ENCODE results near the gene DLEU7.

DLEU7 gene

DNA sequence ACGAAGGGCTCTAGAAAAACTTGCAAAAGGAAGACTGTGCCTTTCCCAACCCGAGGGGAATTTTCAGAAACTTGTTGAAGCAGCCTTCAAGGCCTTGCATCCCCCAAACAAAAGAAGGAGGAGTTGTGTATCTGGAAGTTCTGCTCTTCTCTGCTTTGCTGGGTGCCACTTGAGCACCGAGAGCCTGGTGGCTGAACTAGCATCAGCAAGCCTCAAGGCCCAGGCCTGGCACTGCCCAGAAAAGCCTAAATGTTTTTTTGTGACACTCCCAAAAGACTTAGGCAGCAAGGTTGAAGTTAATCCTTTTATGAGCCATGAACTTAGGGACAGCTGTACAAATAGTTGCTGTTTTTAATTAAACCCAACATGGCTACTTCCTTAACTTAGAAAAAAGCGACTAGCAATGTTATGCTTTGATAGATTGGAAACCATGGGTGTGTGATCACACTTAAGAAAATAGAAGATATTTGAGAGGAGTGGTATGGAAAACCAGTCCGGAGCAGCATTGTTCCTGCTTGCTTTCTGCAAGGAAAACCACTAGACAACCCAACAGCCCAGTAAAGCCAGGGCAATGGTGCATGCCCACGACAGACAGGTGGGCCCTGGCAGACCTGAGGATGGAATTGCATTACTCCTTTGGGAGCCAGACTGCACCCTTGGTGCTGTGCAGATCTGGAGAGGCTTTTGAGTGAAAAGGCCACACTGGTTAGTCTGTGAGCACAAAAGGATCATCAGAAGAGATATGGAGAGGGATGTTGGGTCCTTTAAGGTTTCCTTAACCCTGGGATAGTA is 788 bp upstream of the DLEU7 start:
- DNase-seq, result no peak

DNA sequence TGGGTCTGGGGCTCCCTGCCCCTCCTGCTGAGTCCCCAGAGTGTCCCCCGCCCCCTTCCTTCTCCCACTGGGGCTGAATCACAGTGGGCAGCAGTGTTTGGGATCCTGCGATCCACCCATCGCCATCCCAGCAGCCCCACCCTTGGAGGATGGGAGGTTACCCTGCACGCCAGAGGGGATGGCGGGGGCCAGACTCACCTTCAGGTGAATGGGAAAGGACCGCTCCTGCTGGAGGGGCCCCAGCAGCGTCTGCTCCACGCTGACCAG is 569 bp downstream of the DLEU7 start:
- DNase-seq, result peak in 8 of 58 donors; percentile 2 to 38 (median 9)

DNA sequence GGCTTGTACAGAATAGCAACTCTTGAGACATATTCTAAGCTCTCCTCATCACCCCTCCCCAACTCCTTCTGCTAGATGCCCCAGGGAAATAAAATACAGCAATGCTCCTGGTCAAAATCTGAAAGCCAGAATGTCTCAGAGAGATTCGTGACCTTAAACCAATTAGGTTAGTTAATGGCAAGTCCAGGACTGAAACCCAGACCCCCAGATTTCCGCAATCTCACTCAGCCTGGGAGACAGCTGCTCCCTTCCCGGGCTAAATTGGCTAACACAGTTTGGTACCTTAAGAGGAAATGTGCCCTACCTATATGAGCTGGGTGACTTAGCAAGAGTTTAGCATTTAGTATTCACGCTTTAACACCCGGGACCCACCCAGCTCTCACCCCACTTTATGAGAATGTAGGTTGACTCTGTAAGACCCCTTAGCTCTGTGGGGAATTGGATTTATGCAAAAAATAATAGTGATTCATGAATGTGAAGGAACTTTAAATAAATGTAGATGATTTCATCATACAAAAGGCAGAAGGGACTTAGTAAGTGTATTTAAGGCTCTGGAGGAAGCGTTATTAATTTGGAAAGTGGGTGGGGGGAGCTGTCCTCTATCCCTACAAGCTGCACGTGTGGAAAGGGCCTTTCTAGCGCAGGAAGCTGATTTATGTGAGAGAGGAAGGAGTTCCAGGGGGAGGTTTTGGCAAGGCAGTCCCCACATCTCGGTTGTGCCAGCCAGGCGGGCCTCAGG is 1.1 kb downstream of the DLEU7 start:
- no peak for DNase-seq

DNA sequence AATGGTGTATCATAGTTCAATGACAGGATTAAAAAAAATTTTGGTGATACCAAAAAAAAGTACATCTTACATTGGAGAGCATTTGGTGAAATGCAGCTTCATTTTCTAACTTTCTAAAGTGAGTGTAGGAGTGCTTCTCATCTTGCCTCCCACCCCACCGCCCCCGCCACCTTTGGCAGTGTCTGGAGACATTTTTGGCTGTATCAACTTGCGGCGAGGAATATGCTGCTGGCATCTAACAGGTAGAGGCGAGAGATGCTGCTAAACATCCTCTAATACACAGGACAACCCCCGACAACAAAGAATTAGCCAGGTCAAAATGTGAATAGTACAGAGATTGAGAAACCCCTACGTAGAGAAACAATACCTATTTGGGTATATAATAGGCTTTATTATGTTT is 1.7 kb downstream of the DLEU7 start:
- DNase-seq, result no peak

DNA sequence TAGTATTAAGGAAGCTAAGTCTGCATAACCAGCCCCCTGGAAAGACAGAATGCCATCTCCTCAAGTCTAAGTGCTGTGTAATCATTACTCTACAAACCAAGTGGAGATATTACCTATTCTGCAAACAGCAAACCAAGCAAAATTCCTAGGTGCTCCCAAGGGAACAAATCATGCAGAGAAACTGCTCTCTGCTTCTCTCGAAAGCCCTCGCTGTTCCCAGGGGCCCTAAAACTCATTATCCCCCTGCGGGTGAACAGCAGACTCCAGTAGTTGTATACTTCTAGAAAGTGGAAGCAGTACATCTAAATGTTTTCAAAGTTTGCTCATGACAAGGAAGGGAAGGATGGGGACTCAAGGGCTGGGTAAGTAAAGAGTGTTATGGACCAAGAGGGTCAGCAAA is 3.2 kb downstream of the DLEU7 start:
- DNase-seq, result no peak

DNA sequence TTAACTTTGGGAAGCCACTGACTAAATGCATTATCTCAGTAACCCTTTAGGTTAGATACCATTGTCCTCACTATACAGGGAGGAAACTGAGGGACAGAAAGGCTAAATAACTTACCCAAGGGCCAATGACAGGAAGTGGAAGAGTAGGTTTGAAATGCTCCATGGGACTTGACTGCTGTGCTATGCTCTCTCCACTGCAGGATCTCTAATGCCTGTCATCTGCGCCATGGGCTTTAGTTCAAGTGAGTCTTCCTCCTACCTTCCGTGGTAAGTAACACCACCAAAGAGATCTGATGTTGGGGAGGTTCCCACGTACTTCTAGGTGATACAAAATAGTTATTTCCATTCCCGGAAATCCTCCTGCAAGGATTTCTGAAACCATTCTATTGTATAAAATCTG is 3.7 kb downstream of the DLEU7 start:
- no peak for DNase-seq

DNA sequence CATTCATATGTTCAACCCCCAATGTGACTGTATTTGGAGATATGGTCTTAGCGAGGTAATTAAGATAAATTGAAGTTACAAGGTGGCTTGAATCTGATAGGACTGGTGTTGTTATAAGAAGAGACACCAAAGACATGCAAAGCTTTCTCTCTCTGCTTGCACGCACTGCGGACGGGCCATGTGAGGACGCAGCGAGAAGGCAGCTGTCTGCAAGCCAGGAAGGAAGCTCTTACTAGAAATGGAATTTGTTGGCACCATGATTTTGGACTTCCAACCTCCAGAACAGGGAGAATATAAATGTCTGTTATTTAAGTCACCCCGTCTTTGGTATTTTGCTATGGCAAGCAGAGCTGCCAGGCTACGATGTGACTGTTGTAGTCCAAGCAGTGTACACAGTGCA is 4.8 kb downstream of the DLEU7 start:
- DNase-seq, result no peak

DNA sequence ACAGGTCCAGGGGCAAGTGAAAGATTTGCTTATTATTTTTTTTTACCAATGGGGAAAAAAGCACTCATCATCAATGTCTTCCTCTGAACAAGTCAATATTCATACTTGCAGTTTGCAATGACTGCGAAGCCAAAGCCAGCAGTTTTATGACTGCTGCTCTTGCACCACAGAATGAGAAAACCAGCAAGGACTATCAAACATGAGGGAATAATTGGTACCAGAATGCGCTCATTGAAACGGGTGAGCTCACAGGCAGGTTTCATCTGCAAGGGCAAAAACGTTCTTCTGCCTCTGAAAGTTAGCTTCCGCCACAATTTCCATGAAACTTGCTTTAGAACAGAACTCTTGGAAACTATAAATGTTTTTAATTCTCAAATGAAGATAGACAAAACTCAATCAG is 5.5 kb downstream of the DLEU7 start:
- no peak for DNase-seq

DNA sequence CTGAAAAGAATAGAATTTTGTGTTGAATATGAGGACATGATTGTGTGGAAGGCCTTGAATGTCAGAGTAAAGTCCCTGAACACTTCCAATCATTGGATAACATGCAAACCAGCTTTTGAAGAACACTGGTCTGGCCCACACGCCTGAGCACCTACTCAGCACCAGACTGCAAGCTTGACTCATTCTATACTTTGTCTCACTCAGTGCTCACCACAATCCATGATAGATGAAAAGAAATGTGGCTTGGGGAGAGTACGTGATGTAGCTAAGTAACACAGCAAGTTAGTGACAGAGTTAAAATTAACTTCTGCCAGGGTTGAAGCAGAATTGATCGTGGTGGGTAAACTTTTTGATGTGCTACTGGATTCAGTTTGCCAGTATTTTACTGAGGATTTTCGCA is 12.0 kb downstream of the DLEU7 start:
- no peak for DNase-seq

DNA sequence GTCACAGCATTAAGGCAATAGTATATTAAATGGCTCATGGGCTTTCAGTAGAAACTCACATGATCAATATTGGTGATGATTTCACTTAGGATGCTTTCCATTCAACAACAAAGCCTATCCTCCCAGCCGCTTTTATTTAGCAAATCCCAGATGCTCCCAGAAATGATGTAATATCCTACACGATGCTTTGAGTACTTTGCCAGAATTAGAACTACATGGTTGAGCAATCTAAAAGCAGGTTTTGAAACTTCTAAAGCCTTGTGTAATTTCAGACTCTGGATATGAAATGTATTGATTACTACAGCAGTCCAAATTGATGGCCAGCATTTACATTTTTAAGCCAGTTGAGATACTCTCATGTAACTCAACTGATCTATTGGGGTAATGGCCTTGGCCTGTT is 13.6 kb downstream of the DLEU7 start:
- no peak for DNase-seq

DNA sequence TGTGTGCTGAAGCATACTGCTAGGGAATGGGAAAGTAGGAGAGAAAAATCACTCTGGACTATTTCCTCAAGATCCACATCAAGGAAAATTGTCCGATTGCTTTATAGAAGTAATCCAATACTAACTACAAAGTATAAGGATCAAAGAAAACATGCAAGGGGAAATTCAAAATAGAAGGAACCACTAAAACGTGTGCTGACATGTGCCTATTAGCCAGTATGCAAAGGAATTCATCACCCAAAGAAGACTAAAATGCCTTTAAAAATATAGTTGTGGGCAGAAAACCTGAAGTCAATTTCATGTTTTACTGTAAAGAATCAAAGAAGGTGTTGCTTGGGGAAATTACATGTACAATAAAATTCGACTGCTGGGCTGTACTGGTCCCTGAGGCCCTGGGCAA is 14.3 kb downstream of the DLEU7 start:
- no peak for DNase-seq

DNA sequence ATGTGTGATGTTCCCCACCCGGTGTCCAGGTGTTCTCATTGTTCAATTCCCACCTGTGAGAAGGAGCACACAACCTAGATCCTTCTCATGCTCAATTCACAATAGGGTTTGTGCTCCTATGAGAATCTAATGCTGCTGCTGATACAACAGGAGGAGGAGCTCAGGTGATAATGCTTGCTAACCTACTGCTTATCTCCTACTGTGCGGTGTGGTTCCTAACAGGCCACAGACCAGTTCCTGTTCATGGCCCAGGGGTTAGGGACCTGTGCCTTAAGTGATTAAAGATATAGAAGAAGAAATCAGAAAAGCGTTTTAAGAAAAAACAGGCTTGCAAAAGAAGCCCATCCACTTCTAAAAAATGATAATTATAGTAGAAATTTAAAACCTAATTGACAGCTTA is 17.5 kb downstream of the DLEU7 start:
- DNase-seq, result no peak

DNA sequence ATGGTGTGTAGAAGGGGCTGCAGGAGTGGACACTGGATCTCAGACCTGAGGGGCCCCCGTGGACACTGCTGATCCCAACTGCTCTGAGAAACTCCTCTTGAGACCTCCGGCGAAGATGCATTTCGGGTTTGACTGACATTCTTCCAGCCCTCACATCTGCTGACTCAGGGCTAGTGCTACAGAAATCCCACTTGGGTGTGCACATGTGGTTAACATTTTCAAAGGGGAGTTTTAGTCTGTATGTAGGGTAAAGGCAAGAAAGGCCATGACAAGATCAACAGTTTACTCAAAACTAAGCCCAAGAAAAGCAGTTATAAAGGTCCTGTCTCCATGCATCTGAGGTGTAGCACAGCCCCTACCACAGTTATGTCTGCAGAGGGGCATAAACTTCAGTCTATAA is 31.2 kb downstream of the DLEU7 start:
- DNase-seq, result no peak

DNA sequence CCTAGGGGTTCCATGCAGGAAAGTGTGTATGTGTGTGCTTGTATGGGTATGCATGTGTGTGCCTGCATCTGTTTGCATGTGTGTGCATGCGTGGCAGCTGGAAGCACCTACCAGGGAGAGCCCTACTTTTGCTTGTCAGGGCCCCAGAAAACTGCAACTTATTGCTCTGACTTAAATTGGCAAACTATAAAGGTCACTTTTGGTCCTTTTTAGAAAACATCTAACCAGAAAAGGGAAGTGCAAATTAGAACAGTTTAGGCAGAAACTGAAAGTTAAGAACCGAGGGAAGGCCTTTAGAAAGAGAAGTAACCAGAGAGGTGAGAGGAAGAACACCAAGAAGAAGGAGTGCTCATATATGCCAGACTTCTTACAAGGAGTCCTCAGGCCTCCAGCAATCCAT is 32.5 kb downstream of the DLEU7 start:
- DNase-seq, result no peak

DNA sequence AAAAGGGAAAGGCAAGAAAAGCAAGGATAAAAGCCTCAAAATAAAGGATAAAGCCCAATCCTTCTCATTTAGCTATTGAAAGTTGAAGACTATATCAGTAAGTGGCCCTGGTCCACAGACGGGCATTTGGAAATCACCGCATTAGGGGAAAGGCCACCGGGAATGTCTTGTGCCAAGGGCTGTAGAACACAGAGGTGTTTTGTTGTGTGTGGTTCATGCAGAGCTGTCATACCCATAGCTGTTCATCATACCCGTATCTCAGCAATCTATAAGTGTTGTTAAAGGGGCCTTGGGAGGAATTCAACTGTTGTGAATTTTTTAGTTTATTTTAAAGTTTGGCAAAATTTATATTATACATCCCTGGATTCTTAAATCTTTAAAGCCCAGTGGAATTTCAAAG is 33.0 kb downstream of the DLEU7 start:
- no peak for DNase-seq

DNA sequence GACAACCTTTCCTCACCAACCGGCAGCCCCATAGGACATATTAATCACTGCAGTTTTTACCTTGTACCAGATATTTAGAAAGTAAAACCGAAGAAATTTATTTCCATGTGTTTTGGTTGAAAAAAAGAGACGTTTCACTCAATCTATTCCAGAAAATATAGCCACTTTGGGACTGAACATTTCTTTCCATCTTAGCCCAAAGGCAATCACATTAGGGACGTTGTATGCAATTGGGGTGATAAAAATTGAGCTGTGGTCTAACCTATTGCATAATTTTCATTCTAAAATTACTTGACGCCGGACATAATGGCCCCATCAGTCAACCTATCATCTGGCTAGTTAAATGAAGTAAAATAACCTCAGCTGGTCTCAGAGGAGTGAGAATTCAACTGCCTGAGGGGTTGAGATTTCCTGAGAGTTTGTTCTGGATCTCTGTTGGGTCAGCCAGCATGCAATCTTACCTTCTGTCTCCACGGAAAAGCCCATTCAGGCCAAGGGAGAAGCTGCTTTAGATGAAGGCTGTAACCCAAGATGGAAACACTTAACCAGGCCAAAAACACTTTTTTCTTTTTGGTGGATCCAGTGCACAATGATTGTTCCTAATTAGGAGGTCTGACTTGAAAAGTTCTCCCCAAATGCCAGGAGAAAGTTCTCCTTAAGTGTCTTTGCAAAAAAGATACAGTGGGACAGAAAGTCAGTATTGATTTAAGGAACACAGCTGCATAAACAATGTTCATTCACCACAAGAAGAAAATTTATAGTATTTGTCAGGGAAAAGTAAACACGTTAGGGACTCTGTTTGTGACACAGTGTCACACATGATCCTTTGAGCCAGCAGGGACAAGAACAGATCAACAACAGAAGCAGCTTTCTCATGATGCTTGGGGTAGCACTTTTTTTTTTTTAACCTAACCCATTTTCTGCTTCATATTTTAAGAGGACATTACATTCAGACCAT is 34.1 kb downstream of the DLEU7 start:
- no peak for DNase-seq

DNA sequence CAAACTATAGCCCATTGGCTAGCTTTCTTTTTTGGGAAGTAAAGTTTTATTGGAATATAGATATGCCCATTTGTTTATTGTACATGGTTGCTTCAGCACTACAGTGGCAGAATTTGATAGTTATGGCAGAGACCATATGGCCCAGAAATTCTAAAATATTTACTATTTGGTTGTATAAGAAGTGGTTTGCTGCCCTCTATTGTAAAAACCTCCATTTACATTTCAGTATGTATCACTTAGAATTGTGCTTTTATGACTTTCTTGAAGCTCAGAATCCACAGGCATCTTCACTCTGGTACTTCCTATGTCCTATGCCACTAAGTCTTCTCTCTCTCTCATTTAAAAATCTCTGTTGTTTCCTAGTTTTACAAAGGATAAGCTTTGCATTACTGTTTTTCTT is 37.7 kb downstream of the DLEU7 start:
- no peak for DNase-seq

DNA sequence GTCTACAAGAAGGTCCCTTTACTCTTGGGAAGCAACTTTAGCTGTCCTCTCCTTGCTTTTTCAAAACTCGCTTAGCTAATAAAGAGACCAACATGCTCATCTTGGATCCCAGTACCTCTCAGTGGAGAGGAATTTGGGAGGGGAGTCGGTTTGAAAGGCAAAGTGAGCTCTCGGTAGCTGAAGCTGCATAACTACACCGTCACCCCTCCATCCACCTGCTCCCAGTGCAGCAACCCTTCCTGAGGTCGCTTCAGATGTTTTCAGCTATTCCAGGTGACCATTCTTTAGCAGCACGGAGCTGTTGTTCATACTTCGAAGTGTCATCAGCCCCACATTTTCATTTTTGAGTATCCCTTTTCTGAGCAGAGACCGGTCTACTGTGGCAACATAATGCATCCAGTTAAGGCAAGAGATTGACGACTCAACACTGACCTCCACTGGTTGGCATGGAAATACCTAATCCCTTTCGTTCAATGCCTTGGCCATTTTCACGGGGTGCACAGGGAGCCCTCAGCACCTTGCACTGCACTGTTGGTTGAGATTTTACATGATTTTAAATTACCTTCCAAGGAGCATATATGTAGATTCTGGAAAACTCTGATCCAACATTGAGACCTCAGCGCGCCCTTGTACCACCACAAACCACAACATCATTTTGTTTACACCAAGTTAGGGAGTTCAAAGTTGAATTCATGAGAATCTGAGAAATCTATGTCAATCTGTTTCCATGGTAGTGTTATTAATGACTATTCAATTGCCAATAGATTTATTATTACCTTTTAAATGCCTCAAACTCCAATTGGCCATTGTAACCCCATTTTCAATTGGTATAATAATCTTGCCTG is 42.2 kb downstream of the DLEU7 start:
- DNase-seq, result peak in 49 of 58 donors; percentile 1 to 74 (median 40)

DNA sequence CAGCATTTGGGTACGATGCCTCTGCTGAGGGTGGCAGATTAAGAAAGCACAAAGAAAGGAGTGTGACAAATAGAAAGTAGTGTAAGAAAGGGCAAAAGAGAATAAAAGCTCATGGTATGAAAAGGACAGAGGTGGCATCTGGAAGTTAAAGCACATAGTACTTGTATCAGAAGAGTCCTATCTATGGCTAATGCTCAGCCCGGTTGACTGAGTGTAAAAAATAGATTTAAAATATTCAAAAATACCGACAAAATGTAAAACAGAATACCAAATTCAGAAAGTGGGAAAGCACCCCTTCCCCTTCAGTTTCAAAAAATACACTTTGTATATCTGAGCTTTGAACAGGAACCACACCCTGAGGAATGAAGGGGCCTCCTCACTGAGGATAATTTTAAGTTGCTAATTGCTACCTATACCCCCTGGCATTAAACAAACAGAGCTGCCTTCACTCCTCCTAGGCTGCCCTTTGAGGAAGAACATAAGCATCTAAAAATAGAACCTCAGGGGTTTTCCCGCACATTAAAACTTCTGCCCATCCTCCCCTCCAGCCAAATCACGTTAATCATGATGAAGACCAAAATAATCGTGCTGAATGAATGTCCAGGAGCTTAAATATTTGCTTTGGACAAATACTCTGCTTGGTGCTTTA is 43.3 kb downstream of the DLEU7 start:
- DNase-seq, result no peak

DNA sequence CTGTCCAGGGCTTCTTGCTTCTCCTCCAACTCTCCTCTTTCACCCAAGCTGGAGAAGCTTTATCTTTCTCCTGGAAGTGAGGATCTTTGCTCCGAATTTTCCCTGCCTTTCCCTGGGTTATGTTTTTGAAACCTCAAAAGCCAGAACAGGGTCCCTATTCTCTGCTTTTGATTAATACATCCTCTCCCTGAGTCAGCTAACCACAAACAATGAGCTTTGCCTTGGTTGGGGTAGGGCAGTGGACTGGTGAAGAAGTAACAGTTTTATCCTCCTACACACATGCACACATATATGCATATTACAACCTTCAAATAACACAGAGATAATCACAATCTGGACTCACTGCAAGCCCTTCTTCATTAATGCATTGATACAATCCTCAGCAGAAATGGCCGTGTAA is 44.6 kb downstream of the DLEU7 start:
- no peak for DNase-seq

DNA sequence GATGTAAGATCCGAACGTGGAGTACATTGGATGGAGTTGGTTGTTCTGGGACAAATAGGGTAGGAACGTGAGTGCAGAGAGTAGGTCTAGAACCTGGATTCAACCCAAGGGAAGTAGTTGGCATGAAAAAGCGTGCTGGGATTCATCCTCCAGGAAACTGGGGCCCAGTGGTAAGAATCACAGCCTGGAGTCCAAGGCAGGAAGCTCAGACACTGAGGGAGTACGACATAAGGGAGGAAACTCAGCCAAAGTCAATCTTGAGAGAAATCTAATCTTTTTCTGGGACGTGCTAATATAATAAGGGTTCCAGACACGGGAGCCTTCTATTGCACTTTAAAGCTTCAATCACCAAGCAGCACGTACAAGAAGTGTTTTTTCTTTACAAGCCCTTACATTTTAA is 46.4 kb downstream of the DLEU7 start:
- no peak for DNase-seq

Data from anterior cingulate cortex (tissue), 58 donors.